ENCODE measurements around the gene GARNL3.
A peak's percentile ranks its signal among the peaks of the same experiment; 100 is the strongest.

Gene GARNL3

DNA sequence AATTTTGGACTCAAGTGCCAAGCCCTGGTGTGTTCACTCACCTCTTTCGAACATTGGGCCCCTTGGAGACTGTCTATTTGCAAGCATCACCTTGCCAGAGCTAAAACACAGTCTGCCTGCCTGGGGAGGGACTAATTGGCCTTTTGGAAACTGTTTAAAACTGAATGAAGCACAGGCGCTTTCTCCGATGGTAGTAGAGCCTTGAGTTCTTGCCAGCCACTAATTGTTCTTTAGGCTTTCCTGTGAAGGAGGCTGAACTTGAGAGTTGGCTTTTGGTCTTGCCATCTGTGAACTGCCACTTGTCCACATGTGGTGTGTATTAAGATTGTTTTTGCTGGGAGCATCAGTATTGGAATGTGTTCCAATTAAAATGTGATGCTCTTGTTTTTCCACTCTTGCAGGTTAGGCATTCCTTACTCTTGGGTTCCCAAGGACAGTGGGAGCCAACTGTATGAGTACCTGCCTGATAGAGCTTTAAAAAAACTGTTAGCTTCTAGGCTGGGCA lies 26.0 kb downstream of the GARNL3 start:
- TF ChIP-seq, protein P1, sequence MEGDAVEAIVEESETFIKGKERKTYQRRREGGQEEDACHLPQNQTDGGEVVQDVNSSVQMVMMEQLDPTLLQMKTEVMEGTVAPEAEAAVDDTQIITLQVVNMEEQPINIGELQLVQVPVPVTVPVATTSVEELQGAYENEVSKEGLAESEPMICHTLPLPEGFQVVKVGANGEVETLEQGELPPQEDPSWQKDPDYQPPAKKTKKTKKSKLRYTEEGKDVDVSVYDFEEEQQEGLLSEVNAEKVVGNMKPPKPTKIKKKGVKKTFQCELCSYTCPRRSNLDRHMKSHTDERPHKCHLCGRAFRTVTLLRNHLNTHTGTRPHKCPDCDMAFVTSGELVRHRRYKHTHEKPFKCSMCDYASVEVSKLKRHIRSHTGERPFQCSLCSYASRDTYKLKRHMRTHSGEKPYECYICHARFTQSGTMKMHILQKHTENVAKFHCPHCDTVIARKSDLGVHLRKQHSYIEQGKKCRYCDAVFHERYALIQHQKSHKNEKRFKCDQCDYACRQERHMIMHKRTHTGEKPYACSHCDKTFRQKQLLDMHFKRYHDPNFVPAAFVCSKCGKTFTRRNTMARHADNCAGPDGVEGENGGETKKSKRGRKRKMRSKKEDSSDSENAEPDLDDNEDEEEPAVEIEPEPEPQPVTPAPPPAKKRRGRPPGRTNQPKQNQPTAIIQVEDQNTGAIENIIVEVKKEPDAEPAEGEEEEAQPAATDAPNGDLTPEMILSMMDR (conservative IDR thresholded peaks at IDR 0.05; ENCODE audit: low read depth): no peak
- ChIA-PET POLR2A (ENCODE audit: low non-redundant PET) (no interaction called here), CTCF (interaction anchor here (1.2 to 1.5 kb wide), 2 partner anchors 60 to 97 kb away, joined by 4 to 6 read pairs; no protein-coding TSS in a partner anchor)
- no peak overlapping the region for H3K27ac ChIP-seq
- no peak for DNase-seq (ENCODE audit: low spot score)

DNA sequence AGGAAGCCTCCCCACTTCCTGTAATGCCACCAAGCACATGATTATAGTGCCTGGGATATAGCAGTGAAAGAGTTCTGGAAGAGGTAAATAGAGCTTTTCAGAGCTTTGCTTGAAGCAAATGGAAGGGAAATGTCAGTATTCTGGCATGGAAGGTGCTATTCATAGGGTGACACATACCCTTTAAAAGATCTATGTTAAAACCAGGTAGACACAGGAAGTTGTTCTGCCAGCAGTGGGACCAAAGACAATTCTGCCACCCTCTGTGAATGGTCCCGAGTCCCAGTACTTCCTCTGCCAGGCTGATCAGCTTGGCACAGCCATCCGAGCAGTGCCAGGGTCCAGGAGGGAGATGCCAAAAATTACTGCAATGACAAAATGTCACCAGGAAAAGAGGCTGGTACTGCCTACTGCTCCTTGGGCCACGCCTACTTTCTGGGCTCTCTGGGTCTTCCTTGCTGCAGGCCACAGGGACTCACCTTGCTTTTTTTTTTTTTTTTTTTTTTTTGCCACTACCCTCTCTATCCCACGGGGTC lies 26.7 kb downstream of the GARNL3 start:
- DNase-seq (ENCODE audit: low spot score): no peak
- ChIA-PET POLR2A (ENCODE audit: low non-redundant PET) (no interaction called here), CTCF (interaction anchor here (1.2 to 1.5 kb wide), 2 partner anchors 61 to 97 kb away, joined by 4 to 6 read pairs; no protein-coding TSS in a partner anchor)
- TF ChIP-seq, protein P1 (conservative IDR thresholded peaks at IDR 0.05; ENCODE audit: low read depth): no peak
- H3K27ac ChIP-seq: no peak overlapping the region

DNA sequence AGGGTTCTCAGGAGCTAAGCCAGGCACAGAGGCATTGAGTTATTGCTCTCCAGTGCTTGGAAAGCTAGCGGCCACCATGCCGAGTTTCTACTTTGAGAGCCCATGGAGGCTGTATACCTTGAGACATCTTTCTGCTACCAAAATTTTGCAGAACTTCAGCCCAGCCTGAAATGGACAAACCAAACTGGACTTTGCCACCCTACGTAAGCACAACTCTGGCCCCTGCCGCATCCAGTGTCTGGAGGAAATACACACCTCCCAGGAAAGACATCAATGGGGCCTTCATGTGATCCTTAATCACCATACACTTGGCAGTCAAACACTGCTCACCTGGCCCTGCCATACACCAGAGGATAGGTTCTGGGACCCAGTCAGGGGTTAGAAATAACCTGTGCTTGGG lies 27.8 kb downstream of the GARNL3 start:
- POLR2A ChIA-PET (ENCODE audit: low non-redundant PET): no interaction called here

DNA sequence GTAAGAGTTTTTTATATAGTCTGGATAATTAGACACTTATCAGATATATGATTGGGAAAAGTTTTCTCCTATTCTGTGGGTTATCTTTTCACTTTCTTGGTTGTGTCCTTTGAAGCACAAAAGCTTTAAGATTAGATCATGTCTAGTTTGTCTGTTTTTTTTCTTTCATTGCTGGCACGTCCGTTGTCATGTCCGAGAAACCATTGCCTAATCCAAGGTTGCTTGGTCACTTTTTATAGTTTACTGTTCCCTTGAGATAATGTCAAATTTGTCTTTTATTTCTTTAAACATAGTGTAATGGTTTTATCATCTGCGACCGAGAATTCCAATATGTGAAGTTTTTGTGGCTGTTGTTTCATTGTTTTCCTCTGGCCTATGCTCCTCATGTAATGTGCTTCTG lies 28.8 kb downstream of the GARNL3 start:
- no peak for DNase-seq (ENCODE audit: low spot score)
- H3K27ac ChIP-seq: no peak overlapping the region
- ChIA-PET POLR2A (ENCODE audit: low non-redundant PET) (no interaction called here), CTCF (interaction anchor here (0.5 kb wide), 1 partner anchor 576 kb away, joined by 4 read pairs; no protein-coding TSS in a partner anchor)
- TF ChIP-seq, protein P1 (conservative IDR thresholded peaks at IDR 0.05; ENCODE audit: low read depth): no peak

More for the DNA sequence above, 27.8 kb downstream of the GARNL3 start:
- no peak for DNase-seq (ENCODE audit: low spot score)
- CTCF ChIA-PET: interaction anchor here (0.6 kb wide), 1 partner anchor 52 kb away, joined by 3 read pairs; no protein-coding TSS in a partner anchor
- no peak overlapping the region for H3K27ac ChIP-seq
- TF ChIP-seq, protein P1 (conservative IDR thresholded peaks at IDR 0.05; ENCODE audit: low read depth): no peak

DNA sequence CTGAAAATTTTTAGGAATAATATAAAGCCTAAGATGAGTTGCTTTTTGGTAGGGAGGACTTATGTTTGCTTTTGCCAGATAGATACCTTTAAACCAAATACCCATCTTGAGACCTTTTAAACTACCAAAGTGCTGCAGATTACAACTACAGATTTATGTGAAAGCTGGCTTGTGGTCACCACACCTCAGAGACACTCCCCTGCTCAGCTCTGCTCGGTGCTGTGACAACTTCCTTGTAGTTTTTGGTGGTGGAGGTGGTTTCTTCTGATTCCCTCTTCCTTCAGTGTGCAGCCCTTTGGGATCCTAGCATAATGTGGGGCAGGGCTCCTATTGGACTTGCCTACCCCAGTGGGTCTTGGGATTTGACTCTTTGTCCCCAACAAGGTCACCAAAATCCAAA lies 29.2 kb downstream of the GARNL3 start:
- POLR2A ChIA-PET (ENCODE audit: low non-redundant PET): no interaction called here
- TF ChIP-seq, protein P1 (conservative IDR thresholded peaks at IDR 0.05; ENCODE audit: low read depth): no peak
- no peak for DNase-seq (ENCODE audit: low spot score)
- CTCF ChIA-PET: interaction anchor here (0.5 kb wide), 1 partner anchor 576 kb away, joined by 4 read pairs; no protein-coding TSS in a partner anchor
- no peak overlapping the region for H3K27ac ChIP-seq

DNA sequence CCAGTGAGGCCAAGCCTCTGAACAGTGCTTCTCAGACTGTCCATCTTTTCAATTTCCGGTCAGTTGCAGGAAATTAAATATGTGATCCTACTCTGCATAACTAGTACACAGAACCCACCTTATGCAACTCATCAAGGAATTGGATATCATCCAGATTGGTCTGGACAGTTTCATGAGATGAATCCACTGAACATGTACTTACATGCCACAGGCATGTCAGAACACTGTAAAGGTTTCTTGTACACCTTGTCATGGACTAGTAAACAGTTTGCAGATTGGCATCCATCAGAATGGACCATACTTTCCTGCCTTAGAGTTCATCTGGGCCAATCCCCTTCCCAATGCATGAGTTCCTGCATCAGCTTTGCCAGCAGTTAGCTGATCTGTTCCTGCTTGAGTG lies 30.4 kb downstream of the GARNL3 start:
- CTCF ChIA-PET: no interaction called here
- TF ChIP-seq, protein P1 (conservative IDR thresholded peaks at IDR 0.05; ENCODE audit: low read depth): no peak
- peak; percentile 42 for DNase-seq (ENCODE audit: low spot score)
- POLR2A ChIA-PET (ENCODE audit: low non-redundant PET): no interaction called here
- H3K27ac ChIP-seq: no peak overlapping the region

Measured in RWPE1 (cell line).